Adrenal gland (tissue), 12 donors: ENCODE data around the gene GJB6. TPM values are rescaled to one million over a fixed set of nuclear protein-coding genes. Genes with fewer than 3 reads are reported as not detected.

Experiments used
- DNase-seq, 7 donors: peaks; one replicate each; pipeline ENCODE4 v3.0.0-alpha.2; 2019 to 2020
- H3K27ac ChIP-seq, 5 donors: fragments of 200-600 bp; sonication (generic) in 4 of 5; 1 replicate in 3 of 5; 2 replicates in 2 of 5; pipeline versions ENCODE4 v1.5.1 to v1.8.0; 2016 to 2020; ENCODE audit warnings: mild to moderate bottlenecking in 1 of 5
- H3K27me3 ChIP-seq: fragments of 200-600 bp; 2 replicates; pipeline ENCODE4 v1.8.0; 2021
- H3K36me3 ChIP-seq, 2 donors: fragments of 200-600 bp; replicated peaks in 1 of 2; 1 replicate in 1 of 2; 2 replicates in 1 of 2; pipeline versions ENCODE4 v1.5.1 to v1.8.0; 2018 to 2022
- H3K4me1 ChIP-seq, 2 donors: fragments of 200-600 bp; replicated peaks in 1 of 2; 1 replicate in 1 of 2; 2 replicates in 1 of 2; pipeline versions ENCODE4 v1.5.1 to v1.8.0; 2018 to 2021
- H3K4me3 ChIP-seq, 4 donors: fragments of 200-600 bp; sonication (generic) in 3 of 4; one replicate each; pipeline ENCODE4 v1.5.1; 2016 to 2018
- H3K9me3 ChIP-seq, 3 donors: fragments of 200-600 bp; sonication (generic) in 1 of 3; replicated peaks in 1 of 3; 1 replicate in 2 of 3; 2 replicates in 1 of 3; pipeline versions ENCODE4 v1.5.1 to v1.8.0; 2016 to 2021
- CTCF ChIP-seq, 6 experiments: fragments of 450-650 bp in 4 of 6; fragments of 200-600 bp in 2 of 6; sonication (generic) in 1 of 6; IDR thresholded peaks; 1 replicate in 5 of 6; 2 replicates in 1 of 6; pipeline versions ENCODE4 v1.5.1 to v1.8.0; 2016 to 2021; ENCODE audit warnings: antibody characterized with exemption in 6 of 6, mild to moderate bottlenecking in 2 of 6, moderate library complexity in 1 of 6
- POLR2A ChIP-seq, 2 donors: fragments of 450-650 bp; IDR thresholded peaks; one replicate each; pipeline ENCODE4 v1.6.1; 2017; ENCODE audit warnings: antibody characterized with exemption in 2 of 2, mild to moderate bottlenecking in 2 of 2, moderate library complexity in 1 of 2
- WGBS, 4 donors: extraction: QIAGEN DNeasy Blood & Tissue Kit in 2 of 4; methylation state at CpG; one replicate each; pipeline versions ENCODE4 v1.1.5 to v1.1.7; 2013 to 2017; 5-methylcytosine and 5-hydroxymethylcytosine counted together
- intact Hi-C, 2 donors: fragments of 100-400 bp; cut with DNase I; formaldehyde crosslinking; loops; one replicate each; pipeline versions ENCODE4 v1.14.1 to v1.15.0; 2022 to 2023
- polyA plus RNA-seq, 3 donors: library from polyadenylated mRNA; stranded (reverse); fragments of 200-250 nt in 2 of 3; fragments of 350-450 nt in 1 of 3; fragmentation: Illumina TruSeq in 1 of 3; extraction: RNeasy Lipid Tissue Mini Kit (QIAGEN cat#74804) in 1 of 3; gene quantifications; one replicate each; pipeline ENCODE4 v1.2.3, GENCODE V29; 2013 to 2014
- total RNA-seq, 9 donors: library from RNA; depleted of rRNA in 4 of 9; stranded (reverse); fragments of >200 nt in 4 of 9; fragments of 120-200 nt in 1 of 9; fragmentation: NEBNext Ultra II Directional in 1 of 9; extraction: Animal tissue kit (Norgen Biotek cat#: 25700) in 1 of 9; gene quantifications; one replicate each; pipeline versions ENCODE4 v1.1.0 to v1.2.4, GENCODE V29; 2013 to 2023
- donor health status: healthy with polysubstance abuse.
- donor health status: Bipolar disorder and iron deficiency.
- donor health status: DM: yes; HTN: yes; CAD: no.
- donor health status: DM: no; HTN: no; CAD: no.
- donor health status: DM: no; HTN: no; CAD: no.
- donor health status: DM: yes; HTN: yes; CAD: no.

The GJB6 gene
- total and polyA plus RNA-seq, 12 donors: 0.16 to 2.3 (median 0.17) TPM; not detected in 9

GRCh38 chr13:20190076-20190475 lies 42.0 kb downstream of the GJB6 start:
- Histone ChIP-seq H3K9me3 (no peaks in the 10 kb centered on the region), H3K36me3 (no peaks in the 10 kb centered on the region), H3K27ac (no peak overlapping the region), H3K27me3 (peaks cover 32% of the 10 kb centered on the region), H3K4me1 (peaks cover 15 to 27% of the 10 kb centered on the region in 2 donors), H3K4me3 (no peak overlapping the region)
- TF ChIP-seq POLR2A (IDR thresholded peaks at IDR 0.05) (no peak), CTCF (IDR thresholded peaks at IDR 0.05) (no peak)
- DNase-seq: no peak
- intact Hi-C loops: loop anchor here in 1 of 2 donors (10.0 kb wide), 1 partner anchor 725 kb away; no protein-coding TSS in a partner anchor
- 84 to 90% (median 87%) methylated on average over 5 of the region's 5 CpGs for WGBS, 4 donors

GRCh38 chr13:20188667-20189553 lies 43.2 kb downstream of the GJB6 start:
- Histone ChIP-seq H3K27ac (no peak overlapping the region), H3K36me3 (no peaks in the 10 kb centered on the region), H3K4me3 (no peak overlapping the region), H3K9me3 (no peaks in the 10 kb centered on the region), H3K27me3 (peaks cover 24% of the 10 kb centered on the region), H3K4me1 (peaks cover 15 to 24% of the 10 kb centered on the region in 2 donors)
- DNase-seq: no peak
- TF ChIP-seq POLR2A (IDR thresholded peaks at IDR 0.05) (no peak), CTCF (IDR thresholded peaks at IDR 0.05) (no peak)
- intact Hi-C loops: loop anchor here in 1 of 2 donors (10.0 kb wide), 1 partner anchor 296 kb away; no protein-coding TSS in a partner anchor
- 84 to 92% (median 86%) methylated on average over 28 of the region's 28 CpGs for WGBS, 4 donors

GRCh38 chr13:20186771-20187170 lies 45.3 kb downstream of the GJB6 start:
- H3K27ac ChIP-seq: no peak overlapping the region
- no peaks in the 10 kb centered on the region for H3K9me3 ChIP-seq
- no peak for TF ChIP-seq CTCF (IDR thresholded peaks at IDR 0.05)
- no peak for TF ChIP-seq POLR2A (IDR thresholded peaks at IDR 0.05)
- intact Hi-C loops: loop anchor here in 1 of 2 donors (10.0 kb wide), 1 partner anchor 298 kb away; no protein-coding TSS in a partner anchor
- H3K27me3 ChIP-seq: peaks cover 4% of the 10 kb centered on the region
- H3K4me1 ChIP-seq: peaks cover 0 to 2% of the 10 kb centered on the region in 2 donors
- WGBS, 4 donors: 52 to 65% (median 59%) methylated on average over 6 of the region's 6 CpGs
- no peak overlapping the region for H3K4me3 ChIP-seq
- peak in 1 of 7 donors; percentile 27 for DNase-seq
- no peaks in the 10 kb centered on the region for H3K36me3 ChIP-seq

GRCh38 chr13:20185366-20186056 lies 46.6 kb downstream of the GJB6 start:
- no peaks in the 10 kb centered on the region for H3K9me3 ChIP-seq
- no peaks in the 10 kb centered on the region for H3K36me3 ChIP-seq
- DNase-seq: no peak
- peaks cover 6% of the 10 kb centered on the region for H3K27me3 ChIP-seq
- WGBS, 4 donors: 65 to 78% (median 69%) methylated on average over 7 to 12 of the region's 12 CpGs
- H3K27ac ChIP-seq: no peak overlapping the region
- intact Hi-C loops: loop anchor here in 1 of 2 donors (10.0 kb wide), 1 partner anchor 299 kb away; no protein-coding TSS in a partner anchor
- no peaks in the 10 kb centered on the region for H3K4me1 ChIP-seq
- H3K4me3 ChIP-seq: no peak overlapping the region
- TF ChIP-seq POLR2A (IDR thresholded peaks at IDR 0.05) (no peak), CTCF (IDR thresholded peaks at IDR 0.05) (no peak)
